Ecto neural progenitor cell (in vitro differentiated cells): ENCODE measurements around the gene CACNA1D.
"Not testable (repeated sequence)": the region's sequence is repeated elsewhere in the genome, so short reads cannot be mapped to it uniquely, and the experiment has no call there.

Source experiments
- DNase-seq: peaks from one replicate; pipeline ENCODE4 v3.0.0-alpha.2; 2018; ENCODE audit warnings: low spot score

The CACNA1D gene

DNA sequence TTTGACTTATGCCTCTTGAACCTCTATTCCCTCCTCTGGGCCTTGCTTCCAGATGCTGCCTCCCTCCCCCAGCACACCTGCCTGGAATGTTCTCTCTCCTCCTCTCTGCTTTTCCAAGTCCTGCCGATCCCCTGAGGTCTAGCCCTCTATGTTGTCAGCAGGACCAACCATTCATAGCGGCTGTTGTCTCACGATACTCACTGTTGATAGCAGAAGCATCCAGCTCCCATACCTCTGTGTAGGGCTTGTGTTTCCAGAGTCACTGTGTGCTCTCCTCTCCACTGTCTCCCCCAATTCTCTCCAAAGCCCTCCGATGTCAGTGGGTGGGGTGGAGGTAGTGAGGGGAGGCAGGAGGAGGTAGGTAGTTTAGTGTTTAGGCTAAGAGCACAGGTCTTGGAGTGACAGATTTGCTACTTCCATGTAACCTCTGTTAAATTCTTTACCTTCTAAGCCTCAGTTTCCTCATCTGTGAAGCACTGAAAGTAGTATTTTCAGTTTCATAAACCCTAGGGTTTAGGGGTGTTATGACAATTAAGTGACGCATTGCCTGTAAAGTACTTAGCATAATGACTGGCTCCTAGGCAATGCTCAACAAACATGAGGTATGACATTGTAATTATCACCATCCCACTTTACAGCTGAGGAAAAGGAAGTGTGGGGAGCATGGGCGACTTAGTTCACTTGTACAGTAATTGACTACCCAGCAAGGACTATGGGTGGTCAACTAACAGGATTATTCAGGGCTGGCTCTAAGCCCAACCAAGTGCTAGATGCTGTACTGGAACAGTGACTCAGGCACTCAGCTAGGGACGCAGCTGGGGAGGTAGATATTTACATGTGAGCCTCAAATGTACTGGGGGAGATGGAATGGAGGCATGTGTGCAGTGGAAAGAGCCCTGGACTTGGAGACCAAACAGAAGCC lies 122.8 kb downstream of the CACNA1D start:
- DNase-seq, result no peak

DNA sequence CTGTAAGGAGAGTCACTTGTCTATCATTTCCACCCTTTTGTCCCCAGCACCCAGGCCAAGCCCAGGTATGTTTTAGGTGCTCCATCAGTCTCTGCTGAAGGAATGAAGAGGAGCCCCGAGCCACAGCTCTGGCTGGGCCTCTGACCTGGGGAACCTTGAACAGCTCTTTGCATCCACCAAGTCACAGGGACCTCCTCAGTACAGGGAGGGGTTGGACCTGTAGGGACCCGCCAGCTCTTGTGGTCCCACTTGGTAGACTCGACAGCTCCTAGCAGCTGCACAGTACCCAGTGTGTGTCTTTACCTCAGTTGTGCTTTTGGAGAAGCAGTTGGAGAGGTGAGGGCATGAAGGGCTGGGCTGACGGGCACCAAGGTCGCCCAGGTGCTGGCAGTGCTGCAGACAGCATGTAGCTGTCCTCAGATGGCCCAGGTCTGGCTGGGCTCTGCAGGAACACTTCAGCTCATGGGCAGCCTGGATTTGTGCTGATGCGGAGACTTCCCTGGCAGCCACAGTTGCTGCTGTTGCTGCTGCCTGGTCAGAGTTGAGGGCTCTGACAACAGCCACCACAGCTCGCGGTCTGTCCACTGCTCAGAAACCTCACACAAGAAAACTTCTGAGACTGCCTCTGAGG lies 123.6 kb downstream of the CACNA1D start:
- no peak for DNase-seq

DNA sequence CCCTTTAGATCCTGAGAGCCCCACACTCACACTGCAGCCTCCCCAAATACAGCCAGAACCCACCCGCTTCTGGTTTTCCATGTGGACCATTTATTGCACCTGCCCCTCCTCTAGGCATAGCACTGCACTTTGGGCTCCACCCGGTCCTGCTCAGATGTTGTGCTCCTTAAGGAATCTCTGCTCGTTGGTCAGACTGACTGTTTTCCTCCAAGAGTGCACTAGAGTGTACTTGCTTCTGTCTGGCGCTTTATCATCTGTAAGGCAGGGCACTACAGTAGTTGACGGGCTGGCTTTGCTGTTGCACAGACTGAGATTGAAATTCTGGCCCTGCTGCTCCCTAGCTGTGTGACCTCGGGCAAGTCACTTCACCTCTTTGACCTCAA lies 124.1 kb downstream of the CACNA1D start:
- DNase-seq, result no peak

DNA sequence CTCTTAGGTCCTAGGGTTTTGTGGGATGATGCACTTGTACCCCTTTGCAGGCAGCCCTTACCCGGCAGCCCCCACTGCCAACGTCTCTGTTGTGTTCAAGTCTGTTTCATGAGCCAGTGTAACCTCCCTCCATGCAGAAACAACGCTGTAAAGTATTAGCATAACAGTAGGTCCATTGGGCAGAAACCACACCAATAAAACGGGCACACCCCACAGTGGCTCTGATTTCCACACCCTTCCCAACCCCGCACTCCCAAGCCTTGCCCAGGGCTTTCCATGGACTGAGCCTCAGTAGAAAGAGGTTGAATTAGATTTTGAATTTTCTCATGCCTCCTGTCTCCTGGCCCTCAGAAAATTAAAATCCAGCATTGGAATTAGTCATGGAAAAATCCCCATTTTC lies 124.5 kb downstream of the CACNA1D start:
- DNase-seq, result no peak

DNA sequence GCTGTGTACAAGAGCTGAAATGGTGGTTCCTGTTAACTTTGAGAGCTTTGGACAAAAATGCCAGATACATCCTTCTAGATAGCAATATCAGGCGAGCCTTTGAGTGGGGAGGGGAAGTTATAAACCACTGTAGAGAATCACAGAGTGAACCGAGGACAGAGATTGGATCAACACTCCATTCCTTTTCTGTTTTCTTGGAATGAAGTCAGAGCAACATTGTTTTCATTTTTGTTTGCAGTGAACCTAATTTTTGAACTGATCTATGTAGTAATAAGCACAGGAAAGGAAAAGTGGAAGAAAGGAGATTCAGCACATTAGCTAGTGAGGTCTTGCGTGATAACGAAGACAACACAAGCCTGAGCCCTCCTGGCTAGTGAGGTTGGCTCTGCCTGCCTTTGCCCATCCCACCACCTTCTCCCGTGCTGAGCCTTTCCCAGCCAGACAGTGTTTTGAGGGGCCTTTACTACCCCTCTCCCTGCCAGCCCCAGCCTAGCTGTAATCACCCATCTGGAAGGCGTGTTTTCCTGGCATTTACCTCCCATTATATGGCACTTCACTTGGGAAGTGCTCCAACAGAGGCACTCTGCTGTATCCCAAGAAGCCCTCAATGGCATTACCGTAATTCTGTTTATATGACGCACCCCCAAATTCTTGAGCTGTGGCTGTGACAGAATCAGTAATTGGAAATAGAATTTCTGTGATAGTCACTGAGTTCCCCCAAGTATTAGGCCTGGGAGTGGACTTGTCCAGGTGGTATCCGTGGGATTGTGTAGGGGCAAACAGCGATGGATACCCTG lies 129.8 kb downstream of the CACNA1D start:
- no peak for DNase-seq

DNA sequence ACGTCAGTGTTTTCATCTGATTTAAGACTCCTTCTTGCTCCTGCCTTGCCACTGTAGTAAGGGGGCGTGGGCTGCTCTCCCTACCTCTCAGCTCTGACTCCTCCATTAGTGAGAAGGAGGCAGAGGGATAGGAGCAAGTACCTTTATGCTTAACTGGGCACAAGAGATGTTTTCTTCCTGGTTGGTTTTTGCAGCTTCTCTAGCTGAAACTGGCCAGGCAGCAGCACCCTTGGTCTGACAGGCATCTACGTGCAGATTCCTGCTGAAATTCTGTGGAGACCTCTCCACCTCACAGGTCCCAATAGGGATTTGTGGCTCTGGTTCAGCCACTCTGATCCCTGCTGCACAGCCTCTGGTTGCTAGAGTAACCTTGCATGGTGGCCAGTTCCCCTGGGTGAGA lies 132.5 kb downstream of the CACNA1D start:
- no peak for DNase-seq

DNA sequence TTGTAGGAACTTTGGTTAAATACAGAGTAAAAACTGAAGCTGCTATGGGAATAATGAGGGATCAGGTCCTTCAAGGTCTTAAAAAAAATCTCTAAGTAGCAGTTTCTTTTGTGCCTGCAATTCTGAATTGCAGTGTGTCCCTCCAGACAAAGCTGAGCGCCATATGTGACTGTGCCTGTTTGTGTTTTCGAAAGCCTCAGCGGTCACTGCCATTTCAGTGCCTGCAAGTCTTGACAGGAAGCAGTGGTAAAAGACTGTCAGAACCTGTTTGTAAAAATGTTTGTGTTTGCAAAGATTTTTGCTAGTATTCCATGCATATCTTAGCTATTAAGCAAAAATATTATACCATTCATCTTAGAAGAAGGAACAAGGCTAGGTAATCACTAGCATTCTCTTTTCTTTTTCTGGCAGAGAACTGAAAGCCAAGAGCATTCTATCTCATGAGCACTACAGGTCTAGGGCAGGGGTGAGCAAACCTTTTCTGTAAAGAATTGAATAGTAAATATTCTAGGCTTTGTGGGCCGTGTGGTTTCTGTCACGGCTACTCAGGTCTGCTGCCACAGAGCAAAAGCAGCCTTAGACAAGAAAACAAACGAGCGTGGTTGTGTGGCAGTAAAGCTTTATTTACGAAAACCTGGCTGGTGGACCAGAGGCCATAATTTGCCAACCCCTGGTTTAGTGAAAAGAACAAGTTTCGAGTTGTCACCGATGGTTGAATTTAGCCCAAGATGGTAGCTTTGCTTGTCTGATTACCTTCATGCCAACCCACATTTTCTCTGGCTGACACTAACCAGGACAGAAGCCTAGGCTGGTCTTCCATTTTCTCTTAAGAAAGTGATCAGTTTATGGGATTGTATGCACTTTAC lies 134.4 kb downstream of the CACNA1D start:
- no peak for DNase-seq

DNA sequence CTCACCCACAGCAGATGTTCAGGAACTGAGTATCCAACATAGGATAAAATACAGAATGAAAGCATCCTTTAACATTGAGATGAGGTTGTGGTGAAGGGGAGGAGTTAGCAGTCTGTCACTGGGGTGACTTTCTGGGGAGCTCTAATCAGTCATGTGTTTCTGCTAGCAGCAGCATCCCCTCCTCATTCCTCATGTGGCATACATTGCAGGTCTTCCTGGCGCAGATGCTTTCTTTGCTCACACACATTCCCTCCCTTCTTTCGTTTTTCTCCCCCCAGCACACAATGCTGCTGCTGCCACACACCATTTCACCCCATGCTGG lies 135.0 kb downstream of the CACNA1D start:
- DNase-seq, result no peak

DNA sequence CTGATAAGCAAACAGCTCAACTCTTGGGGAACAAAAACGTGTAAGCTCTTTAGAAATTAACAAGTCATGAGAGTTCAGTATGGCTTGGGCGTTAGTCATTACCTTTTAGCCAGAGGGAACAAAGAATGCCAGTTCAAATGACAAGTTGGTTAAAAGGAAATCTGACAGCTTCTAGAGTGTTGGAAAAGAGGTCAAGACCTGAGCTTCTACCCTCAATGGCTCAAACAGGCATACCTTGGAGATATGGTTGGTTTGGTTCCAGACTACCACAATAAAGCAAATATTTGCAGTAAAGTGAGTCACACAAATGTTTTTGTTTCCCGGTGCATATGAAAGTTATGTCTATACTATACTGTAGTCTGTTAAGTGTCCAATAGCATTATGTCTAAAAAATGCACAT lies 136.1 kb downstream of the CACNA1D start:
- DNase-seq, result no peak

DNA sequence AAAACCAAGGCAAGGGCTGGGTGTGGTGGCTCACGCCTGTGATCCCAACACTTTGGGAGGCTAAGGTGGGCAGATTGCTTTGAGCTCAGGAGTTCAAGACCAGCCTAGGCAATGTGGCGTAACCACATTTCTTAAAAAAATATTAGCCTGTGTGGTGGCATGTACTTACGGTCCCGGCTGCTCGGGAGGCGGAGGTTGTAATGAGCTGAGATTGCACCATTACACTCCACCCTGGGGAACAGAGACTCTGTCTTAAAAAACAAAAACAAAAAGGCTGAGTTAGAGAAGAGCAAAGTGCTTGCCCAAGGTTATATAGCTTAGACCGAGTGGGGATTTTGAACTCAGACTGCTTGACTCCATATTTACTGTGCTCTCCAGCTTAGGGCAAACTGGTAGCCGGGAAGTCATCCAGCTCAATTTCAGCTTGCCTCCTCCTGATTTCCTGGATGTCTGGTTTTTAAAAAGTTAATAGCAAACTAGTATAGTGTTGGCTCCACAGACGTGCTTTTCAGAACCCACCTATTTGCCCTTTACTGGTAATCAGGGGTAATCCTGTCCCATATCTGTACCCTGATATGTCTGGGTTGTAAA lies 138.9 kb downstream of the CACNA1D start:
- DNase-seq, result no peak

DNA sequence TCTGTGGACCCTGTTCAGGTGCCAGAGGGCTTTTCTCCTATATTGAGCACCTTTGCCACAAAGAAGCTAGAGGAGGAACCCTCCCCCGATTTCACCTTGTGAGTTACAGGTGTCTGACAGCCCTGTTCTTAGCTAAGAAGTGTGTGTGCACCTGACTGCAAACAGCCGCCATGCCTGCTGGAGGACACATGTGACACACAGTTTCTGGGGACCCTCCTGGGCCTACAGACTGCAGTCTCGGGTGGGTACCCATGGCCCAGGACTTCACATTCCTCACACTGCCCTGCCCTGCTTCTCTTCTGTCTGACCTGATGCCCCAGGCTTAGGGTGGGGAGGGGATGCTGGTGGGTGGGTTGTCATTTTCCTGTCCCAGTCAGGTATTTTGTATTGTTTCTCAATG lies 140.6 kb downstream of the CACNA1D start:
- DNase-seq, result no peak

DNA sequence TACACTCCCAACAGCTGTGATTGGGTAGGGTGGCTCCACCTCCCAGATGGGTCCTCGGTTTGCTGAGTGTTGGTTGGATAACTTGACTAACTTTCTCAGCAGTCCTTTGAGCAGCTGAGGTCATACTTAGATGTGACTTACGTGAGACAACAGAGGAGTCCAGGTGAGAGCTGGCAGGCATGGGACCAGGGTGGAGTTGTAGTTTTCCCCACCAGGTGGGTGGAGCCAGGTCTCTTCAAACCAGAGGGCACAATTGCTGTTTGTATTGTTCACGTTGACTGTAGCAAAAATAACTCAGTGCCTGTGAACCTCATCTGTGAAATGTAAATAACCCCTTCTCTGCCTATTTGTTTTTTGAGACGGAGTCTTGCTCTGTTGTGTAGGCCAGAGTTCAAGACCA lies 144.4 kb downstream of the CACNA1D start:
- DNase-seq, result not testable (repeated sequence)

DNA sequence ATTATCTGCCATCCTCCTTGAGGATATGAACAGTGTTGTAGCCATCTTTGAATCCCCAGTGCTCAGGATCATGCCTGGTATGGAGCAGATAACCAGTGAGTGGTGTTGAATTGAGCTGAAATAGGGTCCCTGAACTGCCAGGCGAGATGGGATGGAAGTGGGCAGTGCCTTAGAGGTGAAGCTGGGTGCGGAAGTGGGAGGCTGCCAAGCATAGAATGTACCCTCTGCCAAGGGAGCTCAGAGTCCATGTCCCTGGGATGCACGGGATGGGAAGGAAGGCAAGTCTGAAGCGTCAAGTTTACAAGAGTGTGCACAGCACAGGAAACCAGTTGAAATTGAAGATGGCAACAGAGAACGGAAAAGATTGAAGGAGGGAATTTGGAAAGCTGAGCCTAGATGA lies 147.0 kb downstream of the CACNA1D start:
- no peak for DNase-seq

DNA sequence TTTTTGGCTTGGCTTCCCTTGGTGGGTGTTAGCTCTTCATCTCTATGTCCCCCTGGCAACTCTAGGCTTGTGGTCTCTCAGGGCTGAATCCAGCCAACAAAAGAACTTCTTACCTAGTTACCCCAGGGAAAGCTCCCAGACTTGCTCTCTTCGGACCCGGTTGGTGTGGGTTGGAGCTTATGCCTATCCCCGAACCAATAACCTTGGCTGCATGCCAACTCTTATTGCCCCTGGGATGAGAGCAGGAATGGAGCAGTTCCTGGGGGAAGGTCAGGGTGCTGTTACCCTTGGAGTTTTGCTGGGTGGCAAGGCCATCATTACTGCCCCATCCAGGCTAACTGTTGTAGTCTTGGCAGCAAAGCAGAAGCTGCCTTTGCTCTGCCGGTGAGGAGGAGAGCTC lies 147.8 kb downstream of the CACNA1D start:
- no peak for DNase-seq

DNA sequence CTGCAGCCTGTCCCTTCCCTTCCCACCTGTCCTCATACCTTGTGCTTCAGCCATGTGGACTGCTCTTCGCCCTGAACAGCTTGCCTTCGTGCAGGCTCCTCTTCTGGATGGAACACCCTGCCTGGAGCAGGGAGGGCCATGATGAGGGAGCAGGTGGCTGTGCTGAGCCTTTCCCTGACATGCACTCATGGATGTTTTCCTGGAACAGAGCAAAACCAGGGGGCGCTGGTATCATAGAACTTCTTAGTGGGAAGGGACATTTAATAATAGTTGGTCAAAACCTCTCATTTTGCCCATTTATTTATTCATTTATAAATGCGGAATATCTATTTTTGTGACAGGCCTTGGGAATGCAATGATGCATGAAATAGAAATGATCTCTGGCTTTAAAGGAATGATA lies 149.3 kb downstream of the CACNA1D start:
- no peak for DNase-seq

DNA sequence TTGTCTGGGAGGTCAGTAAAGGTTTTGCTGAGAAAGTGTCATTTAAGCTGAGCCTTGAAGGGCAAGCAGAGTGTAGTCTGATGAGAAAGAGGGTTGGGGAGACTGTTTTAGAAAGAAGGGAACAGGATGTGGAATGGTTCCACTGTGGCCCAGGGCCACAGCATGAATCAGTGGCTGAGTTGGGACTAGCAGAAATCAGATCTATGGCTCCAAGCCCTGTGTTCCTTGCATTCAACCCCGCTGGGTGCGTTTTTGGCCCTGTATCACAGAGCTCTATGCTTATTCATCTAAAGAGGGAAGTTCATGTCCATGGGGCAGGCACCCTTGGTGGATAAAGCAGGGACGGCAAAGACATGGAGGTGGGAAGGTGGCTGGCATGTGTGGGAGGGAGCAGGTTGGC lies 151.3 kb downstream of the CACNA1D start:
- DNase-seq, result no peak

DNA sequence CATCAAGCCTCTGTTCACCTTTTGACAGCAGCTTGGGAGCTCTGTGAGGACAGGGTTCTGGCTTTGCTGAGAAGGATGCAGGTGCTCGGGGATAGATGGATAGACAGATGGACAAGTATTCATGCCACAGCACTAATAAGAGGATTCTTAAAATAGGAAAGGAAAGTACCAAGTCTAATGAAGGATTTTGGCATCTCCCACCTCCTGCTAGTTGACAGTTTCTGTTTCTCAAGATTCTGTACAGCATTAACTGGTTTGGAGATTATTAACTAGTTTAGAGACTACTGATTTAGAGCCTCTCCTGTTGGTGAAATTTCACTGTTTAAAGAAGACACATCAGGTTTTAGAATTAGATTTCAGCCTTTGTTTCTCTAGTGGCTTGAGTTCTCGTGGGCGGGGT lies 152.3 kb downstream of the CACNA1D start:
- no peak for DNase-seq

DNA sequence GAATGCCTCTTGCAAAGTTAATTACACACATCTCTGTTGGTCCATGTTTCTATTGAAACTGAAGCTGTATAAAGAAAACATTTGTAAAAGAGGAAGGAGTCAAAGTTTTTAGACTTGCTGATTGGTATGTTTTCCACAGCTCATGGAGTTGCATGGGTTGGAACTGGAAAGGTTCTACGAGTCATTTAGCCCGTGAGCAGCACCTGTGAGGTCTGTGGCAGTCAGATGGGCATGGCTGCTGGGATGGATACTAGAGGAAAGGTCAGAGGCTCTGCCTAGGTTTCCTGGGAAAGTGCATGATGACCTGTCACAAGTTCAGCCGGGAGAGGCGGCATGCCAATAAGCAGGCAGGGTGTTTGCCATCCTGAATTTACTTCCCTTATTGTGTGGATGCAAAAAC lies 155.4 kb downstream of the CACNA1D start:
- no peak for DNase-seq

DNA sequence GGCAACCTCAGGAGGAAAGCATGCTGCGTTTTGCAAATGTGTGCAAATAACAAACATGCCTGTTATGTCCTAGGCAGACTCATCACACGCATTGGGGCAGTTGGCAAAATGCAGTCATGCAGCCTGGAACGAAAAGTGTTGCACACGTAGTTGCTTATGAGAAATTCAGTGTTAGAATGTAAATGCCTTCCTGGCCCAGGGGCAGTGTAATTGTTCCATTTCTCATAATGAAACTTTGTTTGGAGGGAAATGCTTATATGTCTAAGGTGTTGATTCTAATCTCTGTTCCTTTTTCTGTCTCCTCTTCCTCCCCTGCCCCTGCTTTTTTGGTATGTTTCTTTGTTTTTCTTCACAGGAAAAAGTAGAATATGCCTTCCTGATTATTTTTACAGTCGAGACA lies 156.0 kb downstream of the CACNA1D start:
- DNase-seq, result no peak

DNA sequence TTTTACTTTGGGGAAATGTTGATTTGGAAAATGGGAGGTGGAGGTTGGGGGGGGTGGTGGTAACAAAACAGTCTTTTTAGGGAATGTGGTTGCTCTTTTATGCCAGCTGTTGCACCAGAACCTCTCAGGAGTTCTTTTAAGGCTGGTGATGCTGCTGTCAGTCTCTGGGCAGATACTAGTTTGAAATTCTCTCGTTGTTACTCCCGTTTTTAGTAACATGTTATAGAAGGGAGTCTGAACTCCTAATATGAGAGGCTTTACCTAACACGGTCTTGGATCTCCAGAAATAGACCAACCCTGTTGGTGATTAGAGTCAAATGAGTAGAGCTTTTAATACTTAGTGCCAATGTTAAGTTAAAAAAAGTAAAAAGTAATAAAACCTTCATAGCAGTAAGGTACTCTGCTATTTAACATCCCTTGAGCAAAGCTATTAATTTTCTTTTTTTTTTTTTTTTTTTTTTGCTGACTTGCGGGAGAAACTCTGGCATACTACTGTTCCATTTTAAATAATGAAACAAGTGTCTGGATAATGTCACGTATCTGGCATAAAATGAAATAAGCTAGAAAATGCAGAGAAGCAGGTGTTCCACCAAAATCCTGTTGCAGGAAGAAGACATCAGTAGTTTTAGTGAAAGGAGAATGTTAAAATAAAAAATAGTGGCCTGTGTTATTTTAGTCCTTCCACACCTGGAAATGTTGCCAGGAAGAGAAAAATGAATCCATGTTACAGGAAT lies 156.7 kb downstream of the CACNA1D start:
- DNase-seq, result no peak

DNA sequence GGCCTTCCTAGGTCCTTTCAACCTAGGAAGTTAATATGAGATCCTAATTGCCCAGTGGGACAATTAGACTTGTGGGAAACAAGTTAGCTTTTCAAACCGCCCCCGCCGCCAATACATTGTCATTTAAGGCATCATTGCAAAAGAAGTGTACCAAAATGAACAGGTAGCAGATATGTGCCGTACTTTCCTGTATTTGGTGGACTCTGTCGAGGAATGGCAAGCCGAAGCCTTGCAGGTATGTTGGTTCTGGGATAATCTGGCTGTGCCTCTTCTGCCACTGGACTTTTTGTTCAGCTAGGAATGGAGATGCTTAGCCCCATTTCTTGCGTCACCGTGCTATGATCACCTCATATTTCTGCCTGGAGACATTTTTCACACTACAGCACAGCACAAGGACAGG lies 157.5 kb downstream of the CACNA1D start:
- no peak for DNase-seq
